ENCODE data around the gene PLK3.

PLK3 gene

GRCh38 chr1:44842486-44842861, 42.3 kb downstream of the PLK3 start:
- DNase-seq (ENCODE audit: low read depth), result no peak
- no peak overlapping the region for H3K4me3 ChIP-seq (ENCODE audit: low read depth, low read length)
- TF ChIP-seq MYC (IDR thresholded peaks at IDR 0.05; ENCODE audit: low read depth, low read length) (no peak), CTCF (IDR thresholded peaks at IDR 0.05; ENCODE audit: low read depth, low read length) (no peak), MAX (IDR thresholded peaks at IDR 0.05; ENCODE audit: low read depth, low read length) (no peak), POLR2A (IDR thresholded peaks at IDR 0.05; ENCODE audit: extremely low read depth, insufficient read length) (no peak)

- peak; percentile 79 for DNase-seq (ENCODE audit: low read depth)
- no peak within 1 kb of the TSS for H3K4me3 ChIP-seq (ENCODE audit: low read depth, low read length)
These were observed 42.9 kb downstream of the PLK3 start, which contains the start of gene PTCH2 for GRCh38 chr1:44842862-44843655. Gene PTCH2 (minus strand): TSS chr1:44843253. CDS start chr1:44842932, 321 bp downstream.

GRCh38 chr1:44846985-44847384, 46.8 kb downstream of the PLK3 start:
- DNase-seq (ENCODE audit: low read depth), result no peak
- H3K4me3 ChIP-seq (ENCODE audit: low read depth, low read length), result no peak overlapping the region
- TF ChIP-seq CTCF (IDR thresholded peaks at IDR 0.05; ENCODE audit: low read depth, low read length), result no peak
- TF ChIP-seq MYC (IDR thresholded peaks at IDR 0.05; ENCODE audit: low read depth, low read length), result no peak
- TF ChIP-seq MAX (IDR thresholded peaks at IDR 0.05; ENCODE audit: low read depth, low read length), result no peak
- TF ChIP-seq POLR2A (IDR thresholded peaks at IDR 0.05; ENCODE audit: extremely low read depth, insufficient read length), result no peak

More at GRCh38 chr1:44842862-44843655, 42.9 kb downstream of the PLK3 start, which contains the start of gene PTCH2:
- no peak for TF ChIP-seq CTCF (IDR thresholded peaks at IDR 0.05; ENCODE audit: low read depth, low read length)
- no peak for TF ChIP-seq MAX (IDR thresholded peaks at IDR 0.05; ENCODE audit: low read depth, low read length)
- no peak for TF ChIP-seq POLR2A (IDR thresholded peaks at IDR 0.05; ENCODE audit: extremely low read depth, insufficient read length)
- TF ChIP-seq MYC (IDR thresholded peaks at IDR 0.05; ENCODE audit: low read depth, low read length), result no peak

- no peak for TF ChIP-seq CTCF (IDR thresholded peaks at IDR 0.05; ENCODE audit: low read depth, low read length)
- TF ChIP-seq MYC (IDR thresholded peaks at IDR 0.05; ENCODE audit: low read depth, low read length), result no peak
- TF ChIP-seq MAX (IDR thresholded peaks at IDR 0.05; ENCODE audit: low read depth, low read length), result no peak
- no peak for TF ChIP-seq POLR2A (IDR thresholded peaks at IDR 0.05; ENCODE audit: extremely low read depth, insufficient read length)
- no peak overlapping the region for H3K4me3 ChIP-seq (ENCODE audit: low read depth, low read length)
- no peak for DNase-seq (ENCODE audit: low read depth)
These were observed 47.7 kb downstream of the PLK3 start for GRCh38 chr1:44847845-44848244.

- DNase-seq (ENCODE audit: low read depth), result no peak
- TF ChIP-seq MAX (IDR thresholded peaks at IDR 0.05; ENCODE audit: low read depth, low read length), result no peak
- TF ChIP-seq POLR2A (IDR thresholded peaks at IDR 0.05; ENCODE audit: extremely low read depth, insufficient read length), result no peak
- no peak for TF ChIP-seq CTCF (IDR thresholded peaks at IDR 0.05; ENCODE audit: low read depth, low read length)
- TF ChIP-seq MYC (IDR thresholded peaks at IDR 0.05; ENCODE audit: low read depth, low read length), result no peak
- no peak overlapping the region for H3K4me3 ChIP-seq (ENCODE audit: low read depth, low read length)
These were observed 48.4 kb downstream of the PLK3 start for GRCh38 chr1:44848456-44849181.

Measured in NB4 (cell line).